GM18907 (cell line): ENCODE results near the gene GRK4.
A peak's percentile ranks its signal among the peaks of the same experiment; 100 is the strongest.
"Not testable (repeated sequence)": the region's sequence is repeated elsewhere in the genome, so short reads cannot be mapped to it uniquely, and the experiment has no call there.

Experiments used
- ATAC-seq: cut with Tn5 transposase; IDR thresholded peaks from one replicate; pipeline ENCODE4 v1.9.1; 2021; ENCODE audit warnings: mild to moderate bottlenecking, moderate library complexity; ENCODE audit not compliant: unreplicated experiment

GRK4 gene

DNA sequence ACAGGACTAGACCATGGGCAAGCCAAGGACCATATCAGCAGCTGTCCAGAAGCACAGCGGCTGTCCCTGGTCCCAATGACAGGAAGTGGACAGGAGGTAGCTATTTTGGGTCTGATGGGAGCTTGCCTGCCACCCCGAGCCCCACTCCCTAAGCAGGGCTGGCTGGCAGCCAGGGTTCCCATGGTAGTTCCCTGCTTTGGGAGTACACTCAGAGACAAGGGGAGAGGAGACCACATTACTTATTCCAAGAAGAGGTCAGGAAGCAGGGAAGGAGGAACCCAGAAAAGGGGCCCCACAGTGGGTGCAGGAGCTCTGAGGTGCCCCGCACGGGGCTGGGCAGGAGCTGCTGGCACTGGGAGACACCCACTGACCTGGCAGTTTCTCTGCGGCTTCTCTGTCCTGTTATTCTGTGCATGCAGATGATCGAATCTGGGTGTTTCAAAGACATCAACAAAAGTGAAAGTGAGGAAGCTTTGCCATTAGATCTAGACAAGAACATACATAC, 74.6 kb downstream of the GRK4 start:
- no peak for ATAC-seq

- ATAC-seq, result no peak
These were observed 76.5 kb downstream of the GRK4 start for GRCh38 chr4:3039706-3040366.

DNA sequence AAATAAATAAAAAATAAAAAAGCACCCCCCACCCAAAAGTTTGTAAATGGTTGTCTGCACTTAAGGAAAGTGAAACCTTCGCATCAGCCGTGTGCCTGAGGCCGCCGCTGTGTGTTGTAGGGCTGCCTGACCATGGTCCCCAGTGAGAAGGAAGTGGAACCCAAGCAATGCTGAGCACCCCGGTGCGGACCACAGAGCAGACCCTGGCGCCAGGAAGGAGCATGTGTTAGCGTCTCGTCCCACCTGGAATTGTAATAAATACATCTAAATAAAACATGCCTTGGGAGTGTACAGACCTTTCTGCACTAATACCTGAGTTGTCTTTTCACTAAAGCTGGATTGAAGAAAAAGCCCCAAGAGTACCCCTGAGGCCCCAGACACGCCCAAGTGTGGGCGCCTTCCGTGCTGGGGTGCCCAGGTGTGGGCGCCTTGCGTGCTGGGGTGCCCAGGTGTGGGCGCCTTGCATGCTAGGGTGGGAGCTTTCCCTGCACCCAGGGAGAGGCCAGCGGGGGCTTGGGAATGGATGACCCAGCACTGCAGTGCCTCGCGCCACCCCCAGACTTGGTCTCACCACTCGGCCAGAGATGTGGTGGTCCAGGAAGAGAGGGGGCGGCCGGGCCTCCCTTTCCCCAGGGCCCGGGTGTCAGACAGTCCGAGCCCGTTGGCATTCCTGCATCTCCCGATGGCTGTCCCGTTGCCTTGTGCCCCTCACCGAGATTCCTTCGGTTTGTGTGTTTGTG, 77.3 kb downstream of the GRK4 start:
- ATAC-seq, result no peak

DNA sequence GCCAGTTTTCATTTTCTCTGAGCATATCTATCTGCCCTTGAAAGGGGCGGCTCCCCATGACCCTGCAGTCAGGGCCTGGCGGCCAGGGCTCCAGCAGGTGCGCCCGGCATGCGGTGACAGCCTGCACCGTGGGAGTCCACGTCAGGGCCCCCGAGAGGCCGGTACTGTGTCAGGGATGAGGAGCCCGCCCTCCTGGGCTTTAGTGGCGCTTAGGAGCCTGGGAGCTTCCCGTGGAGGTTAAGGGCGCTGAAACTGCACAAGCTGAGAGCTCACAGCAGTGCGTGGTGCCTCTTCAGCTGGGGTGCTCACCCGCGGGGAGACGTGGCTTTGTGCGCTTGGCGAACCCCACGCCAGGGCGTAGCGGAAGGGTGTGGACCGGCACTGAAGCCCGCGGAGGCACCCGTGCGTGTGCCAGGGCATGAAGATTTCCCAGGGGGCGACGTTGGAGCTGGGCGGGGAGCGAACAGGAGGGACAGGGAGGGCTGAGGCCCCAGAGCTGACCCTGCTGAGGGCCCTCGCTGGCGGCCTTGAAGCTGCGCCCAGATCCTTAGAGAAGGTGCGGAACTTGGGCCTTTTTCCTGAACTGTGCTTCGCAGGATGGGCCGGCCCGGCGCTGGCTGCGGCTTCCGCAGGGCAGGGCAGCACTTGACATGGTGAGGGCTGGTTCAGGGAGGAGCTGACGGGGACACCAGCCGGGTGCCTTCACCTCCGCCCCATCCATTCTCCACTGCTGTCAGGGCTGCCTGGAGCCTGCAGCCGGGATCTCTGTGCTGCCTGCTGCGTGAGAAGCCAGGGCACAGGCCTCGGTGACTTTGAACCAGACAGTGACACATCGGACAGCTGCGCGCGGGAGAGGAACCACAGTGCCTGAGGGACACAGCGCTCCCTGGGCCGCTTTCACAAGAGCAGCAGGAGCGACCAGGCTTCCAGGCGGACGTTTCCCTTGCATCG, 78.1 kb downstream of the GRK4 start:
- ATAC-seq, result peak; percentile 28

DNA sequence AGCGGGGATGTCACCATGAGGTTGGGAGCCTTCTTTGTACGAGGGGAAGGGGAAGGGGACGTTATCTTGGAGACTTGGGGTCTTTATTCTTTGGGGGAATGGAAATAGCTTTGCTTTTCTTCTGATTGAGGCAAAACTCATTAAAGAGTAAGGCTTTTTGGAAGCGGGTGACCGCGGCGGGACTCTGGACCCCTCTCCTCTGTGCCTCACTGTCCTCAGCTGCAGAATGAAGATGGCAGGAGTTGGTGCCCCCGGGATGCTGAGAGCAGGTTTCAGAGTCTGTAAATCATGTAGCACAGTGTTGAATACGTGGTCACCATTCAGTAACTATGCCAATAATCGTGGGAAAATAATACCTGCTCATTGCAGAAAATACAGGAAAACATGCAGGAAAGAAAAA, 78.9 kb downstream of the GRK4 start:
- ATAC-seq, result no peak

- ATAC-seq, result no peak
These were observed 80.1 kb downstream of the GRK4 start for GRCh38 chr4:3043282-3044020.

DNA sequence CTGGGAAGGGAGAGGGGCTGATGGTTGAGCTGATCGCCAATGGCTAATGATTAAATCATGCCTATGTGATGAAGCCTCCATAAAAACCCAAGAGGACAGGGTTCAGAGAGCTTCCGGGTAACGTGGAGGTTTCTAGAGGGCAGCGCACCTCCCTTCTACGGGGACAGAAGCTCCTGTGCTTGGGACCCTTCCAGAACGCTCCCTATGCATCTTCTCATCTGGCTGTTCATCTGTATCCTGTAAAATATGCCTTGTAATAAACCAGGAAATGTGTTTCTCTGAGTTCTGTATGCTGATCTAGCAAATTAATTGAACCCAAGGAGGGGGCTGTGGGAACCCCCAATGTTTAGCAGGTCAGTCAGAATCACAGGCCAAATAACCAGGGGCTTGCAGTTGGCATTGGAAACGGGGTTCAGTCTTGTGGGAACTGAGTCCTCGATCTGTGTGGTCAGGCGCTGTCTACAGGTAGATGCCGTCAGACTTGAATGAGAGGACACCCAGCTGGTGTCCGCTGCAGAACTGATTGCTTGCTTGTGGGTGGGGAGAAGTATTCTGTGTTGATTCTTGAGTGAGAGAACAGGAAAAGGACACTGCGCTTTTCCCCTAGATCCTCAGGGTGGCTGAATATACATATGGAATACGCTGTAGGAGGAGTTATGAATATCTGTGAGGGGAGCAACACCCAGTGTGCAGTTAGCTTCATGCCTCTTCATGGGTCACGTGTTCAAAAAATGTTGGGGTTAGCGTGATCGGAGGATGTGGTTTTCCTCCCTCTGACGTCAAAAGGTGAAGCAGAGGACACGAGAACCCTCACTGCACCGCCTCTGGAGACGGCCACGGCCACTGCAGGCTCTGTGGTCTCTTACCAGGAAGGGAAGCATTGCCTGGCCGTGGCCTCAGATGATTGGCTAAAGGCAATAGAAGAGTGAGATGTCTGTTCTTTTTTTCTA, 81.8 kb downstream of the GRK4 start:
- ATAC-seq, result no peak

- ATAC-seq, result no peak
These were observed 82.8 kb downstream of the GRK4 start for GRCh38 chr4:3046162-3046561.

DNA sequence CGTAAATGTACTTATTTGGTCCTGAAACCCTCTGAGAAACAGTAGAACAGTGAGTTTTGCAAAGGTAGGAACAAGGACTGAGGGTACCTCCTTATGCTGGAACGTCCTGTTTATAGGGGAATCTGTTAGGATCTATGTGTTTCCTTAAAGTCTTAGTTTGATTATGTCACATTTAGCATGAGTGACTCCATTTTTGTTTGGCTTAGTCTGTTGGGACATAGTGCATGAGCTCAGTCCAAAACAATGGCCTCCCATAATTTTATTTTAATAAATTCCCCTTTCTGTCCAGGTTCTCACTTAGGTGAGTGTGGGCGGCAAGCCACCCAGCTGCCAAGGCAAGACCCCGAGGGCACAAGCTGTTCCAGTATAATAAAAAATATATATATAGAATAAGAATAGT, 83.3 kb downstream of the GRK4 start:
- ATAC-seq, result no peak

GRCh38 chr4:3047464-3048286, 84.3 kb downstream of the GRK4 start:
- peak; percentile 87 for ATAC-seq

GRCh38 chr4:3051141-3051897, 87.9 kb downstream of the GRK4 start:
- ATAC-seq, result not testable (repeated sequence)

DNA sequence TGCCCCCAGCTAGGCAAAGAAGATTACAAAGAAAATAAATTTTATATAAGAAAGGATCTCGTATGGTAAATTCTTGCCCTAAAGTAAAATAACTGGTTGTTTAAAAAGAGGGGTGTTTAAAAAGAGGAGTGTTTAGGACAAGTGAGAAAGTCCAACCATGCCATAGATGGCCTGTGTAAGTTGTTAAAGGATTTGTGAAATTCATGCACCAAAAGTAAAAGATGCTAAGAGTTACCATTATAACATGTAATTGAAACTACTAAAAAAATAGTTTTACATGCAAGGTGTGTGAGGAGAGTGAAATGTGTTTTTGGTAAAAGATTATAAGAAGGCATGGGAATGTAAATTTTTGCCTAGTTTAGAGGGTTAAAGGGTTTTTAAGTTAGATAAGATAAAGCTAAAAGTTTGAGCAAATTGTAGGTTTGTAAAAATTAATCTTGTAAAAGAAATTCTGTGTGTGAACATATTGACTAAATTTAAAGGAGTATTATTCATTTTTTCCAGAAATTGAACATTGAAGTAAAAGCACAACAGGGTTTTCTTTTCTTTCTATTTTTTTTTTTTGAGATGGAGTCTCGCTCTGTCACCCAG, 90.9 kb downstream of the GRK4 start:
- no peak for ATAC-seq

DNA sequence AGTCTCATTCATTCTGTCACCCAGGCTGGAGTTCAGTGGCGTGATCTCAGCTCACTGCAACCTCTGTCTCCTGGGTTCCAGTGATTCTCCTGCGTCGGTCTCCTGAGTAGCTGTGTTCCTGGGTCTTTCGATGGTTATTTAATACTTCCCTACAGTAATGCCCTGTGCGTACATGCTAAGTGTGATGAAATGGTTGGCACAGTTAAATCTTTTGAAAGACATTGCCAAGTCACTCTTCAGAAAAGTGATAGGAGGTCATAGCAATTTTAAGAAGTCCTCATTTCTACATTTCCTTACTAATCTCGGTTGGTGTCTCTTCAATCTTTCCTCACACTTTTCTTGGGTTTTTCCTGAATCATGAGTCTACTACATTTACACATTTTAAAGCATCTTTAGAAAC, 96.6 kb downstream of the GRK4 start:
- ATAC-seq, result no peak

- ATAC-seq, result no peak
These were observed 97.6 kb downstream of the GRK4 start for GRCh38 chr4:3060946-3061345.

- ATAC-seq, result no peak
These were observed 99.1 kb downstream of the GRK4 start for GRCh38 chr4:3062471-3062870.

DNA sequence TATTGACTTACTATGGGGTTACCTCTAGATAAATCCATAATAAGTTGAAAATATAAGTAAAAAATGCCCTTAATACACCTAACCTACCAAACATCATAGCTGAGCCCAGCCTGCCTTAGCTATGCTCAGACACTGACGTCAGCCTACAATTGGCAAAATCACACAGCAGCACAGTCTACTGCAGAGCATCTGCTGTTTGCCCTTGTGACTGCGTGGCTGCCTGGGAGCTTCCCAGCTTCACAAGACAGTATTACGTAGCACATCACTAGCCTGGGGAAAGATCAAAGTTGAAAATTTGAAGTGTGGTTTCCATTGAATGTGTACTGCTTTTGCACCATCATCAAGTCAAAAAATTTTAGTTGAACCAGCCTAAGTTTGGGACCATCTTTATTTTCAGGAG, 102.2 kb downstream of the GRK4 start:
- no peak for ATAC-seq

GRCh38 chr4:3066836-3067400, 103.5 kb downstream of the GRK4 start:
- ATAC-seq, result no peak
